ENCODE measurements around the gene MMP15.
A peak's percentile ranks its signal among the peaks of the same experiment; 100 is the strongest.

The MMP15 gene

DNA sequence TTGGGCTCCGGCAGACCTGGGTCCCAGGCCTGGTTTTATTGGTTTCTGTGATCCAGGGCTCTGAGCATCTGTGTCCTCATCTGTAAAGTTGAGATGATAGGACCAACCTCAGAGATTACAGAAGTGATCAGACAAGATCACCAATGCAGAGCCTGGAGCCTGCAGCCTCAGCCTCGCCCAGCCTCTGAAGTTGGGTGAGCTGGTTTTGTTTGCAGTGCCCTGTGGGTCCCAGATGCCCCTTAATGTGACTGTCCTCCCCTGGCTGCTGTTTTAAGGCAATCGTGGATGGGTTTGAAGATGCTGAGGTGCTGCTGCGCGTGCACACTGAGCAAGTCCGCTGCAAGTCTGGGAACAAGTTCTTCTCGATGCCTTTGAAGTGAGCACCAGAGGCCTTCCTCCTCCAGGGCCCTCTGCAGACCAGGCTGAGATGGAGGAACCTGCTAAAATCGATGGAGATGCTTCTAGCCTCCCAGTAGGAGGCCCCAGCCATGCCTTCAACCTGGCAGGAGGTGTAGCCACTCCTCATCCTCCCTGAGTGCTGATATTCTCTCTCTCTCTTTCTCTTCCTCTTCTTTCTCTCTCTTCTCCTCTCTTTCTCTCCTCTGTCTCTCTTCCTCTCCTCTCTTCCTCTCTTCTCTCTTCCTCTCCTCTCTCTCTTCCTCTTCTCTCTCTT lies 5.6 kb upstream of the MMP15 start:
- TF ChIP-seq ZNF274 (IDR thresholded peaks at IDR 0.05; ENCODE audit: low read depth, low read length) = no peak

DNA sequence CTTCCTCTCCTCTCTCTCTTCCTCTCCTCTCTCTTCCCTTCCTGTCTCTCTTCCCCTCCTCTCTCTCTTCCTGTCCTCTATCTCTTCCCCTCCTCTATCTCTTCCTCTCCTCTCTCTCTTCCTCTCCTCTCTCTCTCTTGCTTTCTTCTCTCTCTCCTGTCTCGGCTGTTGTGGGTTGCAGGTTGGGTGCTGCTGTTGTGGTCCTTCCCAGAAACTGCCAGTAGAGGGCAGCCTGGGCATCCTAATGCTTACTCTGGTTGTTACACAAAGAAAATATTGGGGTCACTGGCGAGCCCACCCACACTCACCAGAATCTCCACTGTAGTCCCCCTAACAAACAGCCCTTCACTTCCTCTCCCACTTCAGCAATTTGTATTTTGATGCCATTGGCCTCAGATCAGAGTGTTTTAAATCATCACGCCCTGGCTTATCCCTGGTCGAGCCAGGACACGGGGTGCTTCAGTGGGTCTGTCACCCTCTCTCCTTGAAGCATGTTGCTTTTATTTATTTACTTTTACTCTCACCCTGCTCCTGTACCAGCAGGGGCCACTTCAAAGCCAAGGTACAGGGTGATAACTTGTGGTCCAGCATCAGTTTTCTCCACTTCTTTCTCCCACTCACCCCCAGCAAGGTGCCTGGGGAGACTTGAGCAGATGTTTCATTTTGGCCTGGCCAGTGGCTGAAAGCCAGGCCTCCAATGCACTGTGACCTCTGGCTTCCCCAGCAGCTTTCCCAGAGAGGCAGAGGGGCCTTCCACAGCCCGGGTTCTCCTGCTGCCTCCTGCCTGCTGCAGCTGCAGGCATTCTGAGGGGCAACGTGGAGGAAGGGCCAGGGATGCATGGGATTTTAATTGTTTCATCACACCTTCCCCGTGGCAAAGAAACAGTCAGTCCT lies 4.7 kb upstream of the MMP15 start:
- no peak for TF ChIP-seq ZNF274 (IDR thresholded peaks at IDR 0.05; ENCODE audit: low read depth, low read length)
- H3K4me3 ChIP-seq (ENCODE audit: low read length) = no peak overlapping the region

More for the DNA sequence above, 5.6 kb upstream of the MMP15 start:
- no peak overlapping the region for H3K4me3 ChIP-seq (ENCODE audit: low read length)

DNA sequence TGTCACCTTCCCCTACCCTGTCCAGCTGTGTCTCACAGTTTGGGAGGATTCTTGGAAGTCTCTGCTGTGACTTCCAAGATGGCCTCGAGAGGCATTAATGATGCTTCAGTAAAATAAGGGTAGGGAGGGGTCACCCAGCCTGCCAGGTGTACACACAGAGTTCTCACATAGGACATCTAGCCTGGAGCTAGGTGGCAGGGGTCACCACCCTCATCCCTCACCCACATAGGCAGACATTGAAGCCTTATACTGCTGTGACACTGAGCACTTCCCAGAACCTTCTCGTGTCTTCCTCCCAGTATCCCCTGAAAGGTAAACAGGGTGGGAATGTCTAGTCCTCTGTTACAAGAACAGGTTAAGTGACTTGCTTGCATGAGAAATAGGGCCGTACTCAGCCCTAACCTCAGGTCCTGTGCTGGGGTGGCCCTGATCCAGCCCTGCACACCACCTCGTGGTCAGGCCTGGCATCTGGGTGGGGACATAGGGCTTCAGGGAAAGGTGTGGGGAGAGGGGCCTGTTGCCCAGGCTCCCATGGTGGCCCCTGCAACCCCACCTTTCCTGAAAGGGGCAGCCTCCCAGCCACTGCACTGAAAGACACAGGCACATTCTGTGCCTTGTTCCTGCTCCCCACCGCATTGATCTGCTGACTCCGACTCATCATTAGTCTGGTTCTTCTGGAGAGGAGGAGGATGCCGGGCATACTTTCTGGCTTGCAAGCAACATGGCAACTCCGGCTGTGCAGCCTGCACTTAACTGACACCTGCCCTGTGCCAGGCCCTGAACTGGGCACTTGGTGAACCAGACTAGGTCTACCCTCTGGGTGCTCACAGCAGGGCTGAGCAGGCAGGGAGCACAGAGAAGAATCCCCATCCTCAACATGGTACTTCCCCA lies 3.6 kb upstream of the MMP15 start:
- TF ChIP-seq ZNF274 (IDR thresholded peaks at IDR 0.05; ENCODE audit: low read depth, low read length) = no peak
- H3K4me3 ChIP-seq (ENCODE audit: low read length) = no peak overlapping the region

DNA sequence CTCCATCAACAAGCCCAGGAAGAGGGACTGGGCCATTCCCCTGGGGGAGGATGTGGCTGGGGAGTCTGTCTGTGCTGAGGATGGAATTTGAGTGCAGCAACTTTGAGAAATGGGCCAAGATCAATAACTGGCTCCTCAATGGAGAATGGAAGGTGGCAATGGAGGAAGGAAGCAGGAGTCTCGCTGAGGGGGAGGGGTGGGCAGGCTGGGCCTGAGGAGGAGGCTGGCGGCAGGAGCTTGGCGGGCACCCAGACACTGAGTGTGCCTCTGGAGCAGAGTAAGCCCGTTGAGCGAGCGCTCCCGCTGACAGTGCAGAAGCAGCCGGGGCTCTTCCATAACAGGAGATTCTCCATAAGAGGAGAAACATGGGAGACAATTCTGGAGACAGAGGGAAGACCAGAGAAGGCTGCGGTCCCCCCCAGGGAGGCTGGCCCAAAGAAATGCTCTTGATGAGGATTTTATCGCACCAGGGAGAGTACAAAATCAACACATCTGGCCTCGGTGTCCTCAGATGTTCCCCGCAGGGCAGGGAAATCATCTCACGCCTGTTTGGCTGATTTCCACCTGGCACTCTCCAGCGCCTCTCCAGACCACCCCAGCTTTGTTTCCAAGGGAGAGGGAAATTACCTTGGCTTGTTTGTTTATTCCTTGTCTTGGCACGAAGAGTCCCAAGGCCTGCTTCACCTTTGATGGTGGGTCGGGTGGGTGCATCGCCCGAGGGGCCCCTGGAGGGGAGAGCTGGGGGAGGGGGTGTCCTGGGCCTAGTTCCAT lies 2.8 kb upstream of the MMP15 start:
- no peak for TF ChIP-seq ZNF274 (IDR thresholded peaks at IDR 0.05; ENCODE audit: low read depth, low read length)
- no peak overlapping the region for H3K4me3 ChIP-seq (ENCODE audit: low read length)

GRCh38 chr16:58024486-58025350 lies 836 bp upstream of the MMP15 start:
- TF ChIP-seq ZNF274 (IDR thresholded peaks at IDR 0.05; ENCODE audit: low read depth, low read length) = no peak

GRCh38 chr16:58026139-58026704 lies 668 bp downstream of the MMP15 start:
- no peak for TF ChIP-seq ZNF274 (IDR thresholded peaks at IDR 0.05; ENCODE audit: low read depth, low read length)
- H3K4me3 ChIP-seq (ENCODE audit: low read length) = peak overlapping the region; percentile 62; the same call in 1 of the 2 replicates

More at GRCh38 chr16:58024486-58025350, 836 bp upstream of the MMP15 start:
- H3K4me3 ChIP-seq (ENCODE audit: low read length) = peak overlapping the region; percentile 62; the same call in 1 of the 2 replicates

GRCh38 chr16:58026705-58027160 lies 1.2 kb downstream of the MMP15 start:
- no peak for TF ChIP-seq ZNF274 (IDR thresholded peaks at IDR 0.05; ENCODE audit: low read depth, low read length)
- peak overlapping the region; percentile 62; the same call in 1 of the 2 replicates for H3K4me3 ChIP-seq (ENCODE audit: low read length)

DNA sequence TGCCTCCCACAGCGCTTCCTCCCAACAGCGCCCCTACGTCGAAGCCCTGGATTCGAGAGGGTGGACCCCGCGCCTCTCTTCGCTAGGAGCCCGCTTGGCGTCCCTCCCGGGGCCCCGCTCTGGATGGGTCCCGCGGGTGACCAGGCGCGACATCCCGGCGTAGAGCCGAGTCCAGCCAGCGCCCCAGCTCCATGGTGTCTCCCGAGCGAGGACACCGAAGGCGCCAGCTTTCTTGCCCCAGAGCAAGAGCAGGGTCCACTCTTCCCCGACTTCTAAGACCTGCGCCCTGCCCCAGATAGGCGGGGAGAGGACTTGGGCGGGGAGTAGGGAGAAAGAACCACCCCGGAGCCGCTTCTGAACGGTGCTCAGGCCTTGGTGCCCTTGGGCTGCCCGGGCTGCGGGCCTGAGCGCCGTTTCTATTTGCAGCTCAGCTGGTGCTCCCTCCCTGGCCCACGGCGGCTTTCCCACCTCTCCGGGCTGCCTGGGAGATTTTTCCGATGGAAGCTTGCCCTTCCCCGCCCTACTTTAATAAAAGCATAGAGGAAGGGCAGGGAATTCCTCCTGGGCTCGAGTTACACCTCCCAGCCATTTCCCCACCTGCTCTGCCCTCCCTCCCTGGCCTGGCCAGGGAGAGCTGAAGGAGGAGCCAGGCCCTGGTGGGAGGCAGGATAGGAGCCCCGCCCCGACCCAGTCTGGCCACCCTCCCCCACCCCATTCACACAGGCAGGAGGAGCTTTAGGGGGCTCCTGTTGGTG lies 1.8 kb downstream of the MMP15 start:
- H3K4me3 ChIP-seq (ENCODE audit: low read length) = peak overlapping the region; percentile 62; the same call in 1 of the 2 replicates

GRCh38 chr16:58027916-58028455 lies 2.4 kb downstream of the MMP15 start:
- H3K4me3 ChIP-seq (ENCODE audit: low read length) = no peak overlapping the region
- TF ChIP-seq ZNF274 (IDR thresholded peaks at IDR 0.05; ENCODE audit: low read depth, low read length) = no peak

More for the DNA sequence above, 1.8 kb downstream of the MMP15 start:
- TF ChIP-seq ZNF274 (IDR thresholded peaks at IDR 0.05; ENCODE audit: low read depth, low read length) = no peak

DNA sequence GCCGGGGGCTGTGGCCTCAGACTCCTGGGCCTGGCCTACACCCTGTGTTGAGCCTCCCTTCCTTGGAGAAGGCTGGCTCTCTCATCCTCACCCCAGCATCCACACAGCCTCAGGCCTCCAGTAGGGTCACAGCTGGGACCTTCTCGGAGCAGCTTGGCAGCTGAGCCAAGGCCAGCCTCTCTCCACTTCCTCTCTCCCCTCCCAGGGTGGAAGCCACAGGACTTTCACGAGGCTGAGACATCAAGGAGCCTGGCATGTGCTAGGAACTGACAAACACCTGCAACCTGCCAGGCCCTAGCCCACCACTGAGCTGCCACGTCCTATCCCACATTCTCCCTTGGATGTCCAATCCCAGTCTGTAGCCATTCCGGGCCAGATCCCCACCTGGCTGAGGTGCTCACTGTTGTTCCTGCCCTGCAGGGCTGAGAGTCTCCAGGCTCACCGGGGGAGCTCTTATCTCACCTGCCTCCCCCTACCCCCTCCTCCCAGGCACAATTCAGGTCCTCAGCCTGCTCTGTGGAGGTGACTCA lies 3.1 kb downstream of the MMP15 start:
- H3K4me3 ChIP-seq (ENCODE audit: low read length) = no peak overlapping the region
- TF ChIP-seq ZNF274 (IDR thresholded peaks at IDR 0.05; ENCODE audit: low read depth, low read length) = no peak

- no peak overlapping the region for H3K4me3 ChIP-seq (ENCODE audit: low read length)
- TF ChIP-seq ZNF274 (IDR thresholded peaks at IDR 0.05; ENCODE audit: low read depth, low read length) = no peak
These were observed 3.9 kb downstream of the MMP15 start for GRCh38 chr16:58029410-58029809.
